KMS-11 (cell line): ENCODE measurements around the gene RHBDD3.

Source experiments
- H2AFZ ChIP-seq: fragments of 200-600 bp; sonication (generic); 2 replicates; pipeline ENCODE4 v1.6.1; 2016; ENCODE audit warnings: antibody characterized with exemption, mixed run types, low read depth
- H3K27ac ChIP-seq: fragments of 200-600 bp; sonication (generic); 2 replicates; pipeline ENCODE4 v1.6.1; 2016; ENCODE audit warnings: mild to moderate bottlenecking, mixed run types
- H3K27me3 ChIP-seq: fragments of 200-600 bp; sonication (generic); 2 replicates; pipeline ENCODE4 v1.6.1; 2017; ENCODE audit warnings: mild to moderate bottlenecking, low read depth, mixed run types, moderate library complexity; ENCODE audit not compliant: insufficient read depth
- H3K36me3 ChIP-seq: fragments of 200-600 bp; sonication (generic); 2 replicates; pipeline ENCODE4 v1.6.1; 2017; ENCODE audit warnings: mild to moderate bottlenecking, mixed run types; ENCODE audit not compliant: insufficient read depth
- H3K4me1 ChIP-seq: fragments of 200-600 bp; sonication (generic); 2 replicates; pipeline ENCODE4 v1.6.1; 2016; ENCODE audit warnings: mild to moderate bottlenecking, low read depth, mixed run types; ENCODE audit not compliant: poor library complexity, severe bottlenecking
- H3K4me2 ChIP-seq: fragments of 200-600 bp; sonication (generic); 2 replicates; pipeline ENCODE4 v1.7.0; 2016; ENCODE audit warnings: mild to moderate bottlenecking, mixed run types
- H3K4me3 ChIP-seq: fragments of 200-600 bp; sonication (generic); IDR thresholded peaks from 2 replicates; pipeline ENCODE4 v1.6.1; 2017; ENCODE audit warnings: low read depth, low read length, mixed read lengths; ENCODE audit not compliant: insufficient read depth
- H3K79me2 ChIP-seq: fragments of 200-600 bp; sonication (generic); 2 replicates; pipeline ENCODE4 v1.6.1; 2016; ENCODE audit warnings: low read depth, mixed run types; ENCODE audit not compliant: insufficient read depth
- H3K9ac ChIP-seq: fragments of 200-600 bp; sonication (generic); 2 replicates; pipeline ENCODE4 v1.6.1; 2016; ENCODE audit warnings: mild to moderate bottlenecking, mixed run types
- H4K20me1 ChIP-seq: fragments of 200-600 bp; sonication (generic); 2 replicates; pipeline ENCODE4 v1.6.1; 2016; ENCODE audit warnings: mild to moderate bottlenecking, mixed run types; ENCODE audit not compliant: insufficient read depth
- CTCF ChIP-seq: fragments of 200-600 bp; sonication (generic); conservative IDR thresholded peaks from 2 replicates; pipeline ENCODE4 v1.6.1; 2017; ENCODE audit warnings: low read depth, mild to moderate bottlenecking, antibody characterized with exemption, low read length, moderate library complexity, mixed read lengths

Gene RHBDD3

GRCh38 chr22:29268511-29269229 is 889 bp upstream of the RHBDD3 start:
- Histone ChIP-seq H3K9ac (peak overlapping the region; percentile 100), H3K27me3 (no peaks in the 10 kb centered on the region), H3K4me3 (no peak overlapping the region), H3K36me3 (peaks cover 20% of the 10 kb centered on the region; the same call in 1 of the 2 replicates), H4K20me1 (peaks cover 38% of the 10 kb centered on the region), H3K79me2 (peaks cover 78% of the 10 kb centered on the region), H3K27ac (peak overlapping the region; percentile 99), H3K4me1 (peaks cover 41% of the 10 kb centered on the region), H2AFZ (peak overlapping the region; percentile 96), H3K4me2 (peak overlapping the region; percentile 95)
- no peak for TF ChIP-seq CTCF

- H3K36me3 ChIP-seq, result peaks cover 18% of the 10 kb centered on the region; the same call in 1 of the 2 replicates
- peak overlapping the region; percentile 99 for H3K27ac ChIP-seq
- peaks cover 27% of the 10 kb centered on the region for H4K20me1 ChIP-seq
- H3K4me3 ChIP-seq, result no peak overlapping the region
- peaks cover 42% of the 10 kb centered on the region for H3K4me1 ChIP-seq
- H3K4me2 ChIP-seq, result peak overlapping the region; percentile 95
- H2AFZ ChIP-seq, result peak overlapping the region; percentile 96
- peak overlapping the region; percentile 100 for H3K9ac ChIP-seq
- TF ChIP-seq CTCF, result no peak
- H3K27me3 ChIP-seq, result no peaks in the 10 kb centered on the region
- peaks cover 66% of the 10 kb centered on the region for H3K79me2 ChIP-seq
Measured at GRCh38 chr22:29267462-29267857, 321 bp downstream of the RHBDD3 start.

GRCh38 chr22:29266564-29267461 is 968 bp downstream of the RHBDD3 start:
- H2AFZ ChIP-seq, result peak overlapping the region; percentile 96
- H3K36me3 ChIP-seq, result peaks cover 17% of the 10 kb centered on the region; the same call in 1 of the 2 replicates
- H4K20me1 ChIP-seq, result peaks cover 20% of the 10 kb centered on the region

GRCh38 chr22:29265929-29266328 is 1.9 kb downstream of the RHBDD3 start:
- Histone ChIP-seq H3K36me3 (peaks cover 10% of the 10 kb centered on the region; the same call in 1 of the 2 replicates), H3K27me3 (no peaks in the 10 kb centered on the region), H3K27ac (no peak overlapping the region; the same call in 1 of the 2 replicates), H3K4me3 (no peak overlapping the region), H4K20me1 (peaks cover 12% of the 10 kb centered on the region), H3K79me2 (peaks cover 51% of the 10 kb centered on the region), H3K4me2 (peak overlapping the region; percentile 95; the same call in 1 of the 2 replicates), H2AFZ (no peak overlapping the region), H3K4me1 (peaks cover 30% of the 10 kb centered on the region), H3K9ac (no peak overlapping the region)
- no peak for TF ChIP-seq CTCF

More at GRCh38 chr22:29266564-29267461, 968 bp downstream of the RHBDD3 start:
- peak overlapping the region; percentile 95 for H3K4me2 ChIP-seq
- TF ChIP-seq CTCF, result no peak
- peak overlapping the region; percentile 99 for H3K27ac ChIP-seq
- peaks cover 39% of the 10 kb centered on the region for H3K4me1 ChIP-seq
- no peaks in the 10 kb centered on the region for H3K27me3 ChIP-seq
- H3K9ac ChIP-seq, result peak overlapping the region; percentile 100
- no peak overlapping the region for H3K4me3 ChIP-seq
- peaks cover 60% of the 10 kb centered on the region for H3K79me2 ChIP-seq
